HepG2 (cell line): ENCODE measurements around the gene IPO5.

Experiments used
- AGO2 ChIP-seq: fragments of 200-400 bp; formaldehyde crosslinking; optimal IDR thresholded peaks from 2 replicates; pipeline ENCODE3; 2017; ENCODE audit warnings: mild to moderate bottlenecking, low read depth, low read length, moderate library complexity
- ARID2 ChIP-seq: sonication (generic); formaldehyde crosslinking; IDR thresholded peaks from 2 replicates; pipeline ENCODE4 v1.8.1; 2022; ENCODE audit warnings: mild to moderate bottlenecking, missing genetic modification reagents, borderline replicate concordance
- TF ChIP-seq, protein P1 (sequence below): sonication (generic); formaldehyde crosslinking; IDR thresholded peaks from 2 replicates; pipeline ENCODE4 v1.8.1; 2023; ENCODE audit warnings: missing genetic modification reagents, inconsistent platforms, borderline replicate concordance

GRCh38 chr13:98039261-98039660, 85.8 kb downstream of the IPO5 start:
- TF ChIP-seq, protein P1, sequence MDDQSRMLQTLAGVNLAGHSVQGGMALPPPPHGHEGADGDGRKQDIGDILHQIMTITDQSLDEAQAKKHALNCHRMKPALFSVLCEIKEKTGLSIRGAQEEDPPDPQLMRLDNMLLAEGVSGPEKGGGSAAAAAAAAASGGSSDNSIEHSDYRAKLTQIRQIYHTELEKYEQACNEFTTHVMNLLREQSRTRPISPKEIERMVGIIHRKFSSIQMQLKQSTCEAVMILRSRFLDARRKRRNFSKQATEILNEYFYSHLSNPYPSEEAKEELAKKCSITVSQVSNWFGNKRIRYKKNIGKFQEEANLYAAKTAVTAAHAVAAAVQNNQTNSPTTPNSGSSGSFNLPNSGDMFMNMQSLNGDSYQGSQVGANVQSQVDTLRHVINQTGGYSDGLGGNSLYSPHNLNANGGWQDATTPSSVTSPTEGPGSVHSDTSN (CRISPR knock-in tag) = no peak
- TF ChIP-seq ARID2 (CRISPR knock-in tag) (no peak), AGO2 (no peak)
